DMS153 treated with DMSO at 0.1 percent for 48 hours (cell line): ENCODE data around the gene BAIAP3.
A peak's percentile ranks its signal among the peaks of the same experiment; 100 is the strongest.

Source experiments
- DNase-seq: peaks from one replicate; lab custom pipeline; 2025; ENCODE audit not compliant: unreplicated experiment; lab: John Stamatoyannopoulos, UW

Gene BAIAP3

GRCh38 chr16:1362807-1363206 lies 29.4 kb downstream of the BAIAP3 start:
- no peak for DNase-seq

DNA sequence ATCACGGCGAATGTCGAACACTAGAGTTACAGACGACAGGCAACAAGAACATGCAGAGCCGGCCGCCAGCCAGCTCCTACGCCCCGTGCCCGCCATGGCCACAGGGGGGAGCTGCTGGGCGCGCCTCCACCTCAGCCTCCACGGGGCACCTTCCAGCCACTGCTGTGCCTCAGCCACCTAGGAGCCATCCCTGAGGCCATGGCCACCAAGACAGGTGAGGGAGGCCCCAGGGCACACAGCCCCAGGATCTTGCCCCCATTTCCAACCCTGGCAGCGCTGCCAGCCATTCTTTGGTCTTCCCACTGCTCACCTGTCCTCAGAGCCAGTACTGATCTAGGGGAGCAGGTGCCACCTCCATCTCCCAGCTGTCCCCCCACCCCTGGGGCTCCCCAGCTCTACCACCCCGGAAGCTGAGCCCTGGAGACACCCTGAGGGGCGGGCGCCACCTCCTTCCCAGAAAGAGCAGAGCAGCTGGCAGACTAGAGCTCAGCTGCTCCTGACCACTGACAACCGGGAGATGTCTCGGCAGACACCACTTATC lies 30.1 kb downstream of the BAIAP3 start:
- DNase-seq = peak; percentile 17

DNA sequence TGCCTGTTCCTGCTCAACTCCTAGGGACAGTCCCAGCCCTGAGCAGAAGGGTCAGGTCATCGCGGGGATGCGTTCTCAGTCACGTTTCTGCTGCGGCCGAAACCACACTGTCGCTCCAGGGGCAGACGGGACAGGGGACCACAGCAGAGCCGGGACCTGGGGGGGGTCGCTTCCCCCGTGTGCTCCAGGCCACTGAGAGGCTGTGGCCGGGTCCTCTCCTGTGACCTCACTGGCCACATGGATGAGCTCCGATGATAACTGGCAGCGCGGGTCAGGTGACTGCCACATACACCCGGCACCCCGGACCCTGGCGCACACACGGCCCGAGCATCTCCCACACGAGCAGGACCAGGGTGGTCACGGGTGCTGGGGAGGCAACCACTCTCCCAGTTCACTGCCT lies 31.1 kb downstream of the BAIAP3 start:
- no peak for DNase-seq

DNA sequence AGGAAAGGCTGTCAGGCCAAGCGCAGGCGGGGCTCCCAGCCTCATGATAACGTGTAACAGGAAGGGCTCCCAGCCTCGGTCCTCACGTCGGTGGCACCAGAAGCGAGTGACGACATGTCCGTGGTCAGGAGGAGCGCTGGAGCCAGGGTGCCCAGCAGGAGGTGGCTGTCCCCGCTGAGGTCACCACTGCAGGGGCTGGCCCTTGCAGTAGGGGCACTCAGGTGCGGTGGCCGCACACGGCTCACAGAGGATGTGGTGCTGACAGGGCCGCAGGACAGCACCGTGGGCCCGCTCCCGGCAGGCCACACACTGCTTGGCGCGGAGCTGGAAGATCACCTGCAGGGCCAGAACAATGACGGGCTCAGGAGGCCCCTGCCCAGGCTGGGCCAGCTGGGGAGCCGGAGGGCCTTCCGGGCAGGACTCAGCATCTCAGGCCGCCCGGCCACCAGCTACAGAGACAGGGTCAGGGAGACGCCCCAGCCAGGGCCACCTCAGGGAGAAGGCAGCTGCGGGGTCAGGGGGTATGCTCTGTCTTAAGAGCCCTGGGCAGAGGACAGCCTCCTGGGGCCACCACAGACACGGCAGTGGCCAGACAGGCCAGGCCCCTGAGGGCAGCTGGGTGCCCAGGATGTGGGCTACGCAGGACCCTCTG lies 32.7 kb downstream of the BAIAP3 start:
- no peak for DNase-seq

GRCh38 chr16:1366712-1367299 lies 33.4 kb downstream of the BAIAP3 start:
- DNase-seq = peak; percentile 22

DNA sequence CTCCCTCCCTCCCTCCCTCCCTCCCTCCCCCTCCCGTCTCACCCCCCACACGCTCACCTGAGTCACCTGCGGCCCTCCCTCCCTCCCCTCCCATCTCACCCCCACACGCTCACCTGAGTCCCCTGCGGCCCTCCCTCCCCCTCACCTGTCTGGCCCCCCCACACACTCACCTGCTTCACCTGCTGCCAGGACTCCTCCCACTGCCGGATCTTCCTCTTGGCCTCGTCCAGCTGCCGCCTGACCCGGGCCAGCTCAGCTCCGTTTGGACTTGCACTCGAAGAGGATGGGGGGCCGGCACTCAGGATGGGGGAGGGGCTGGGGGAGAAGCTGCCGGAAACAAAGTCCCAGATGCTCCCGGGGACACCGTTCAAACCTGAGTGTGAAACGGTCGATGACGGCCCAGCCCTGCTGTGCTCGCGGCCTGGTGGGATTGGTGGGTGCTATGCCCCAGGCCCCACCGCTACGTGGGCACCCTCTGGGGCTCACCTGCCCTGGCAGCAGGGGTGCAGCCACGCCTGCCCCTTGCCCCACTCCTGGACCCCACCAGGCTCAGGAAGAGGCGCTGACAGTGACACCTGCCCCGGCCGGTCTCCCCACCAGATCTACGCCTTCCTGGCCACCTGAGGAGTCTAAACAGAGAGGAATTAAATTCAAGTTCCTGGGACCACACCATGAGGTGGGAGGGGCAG lies 34.2 kb downstream of the BAIAP3 start:
- peak; percentile 12 for DNase-seq

GRCh38 chr16:1371054-1371978 lies 37.9 kb downstream of the BAIAP3 start:
- no peak for DNase-seq

GRCh38 chr16:1372292-1372950 lies 39.0 kb downstream of the BAIAP3 start:
- no peak for DNase-seq

GRCh38 chr16:1374418-1375297 lies 41.2 kb downstream of the BAIAP3 start:
- DNase-seq = no peak

GRCh38 chr16:1375298-1375640 lies 41.8 kb downstream of the BAIAP3 start:
- no peak for DNase-seq

DNA sequence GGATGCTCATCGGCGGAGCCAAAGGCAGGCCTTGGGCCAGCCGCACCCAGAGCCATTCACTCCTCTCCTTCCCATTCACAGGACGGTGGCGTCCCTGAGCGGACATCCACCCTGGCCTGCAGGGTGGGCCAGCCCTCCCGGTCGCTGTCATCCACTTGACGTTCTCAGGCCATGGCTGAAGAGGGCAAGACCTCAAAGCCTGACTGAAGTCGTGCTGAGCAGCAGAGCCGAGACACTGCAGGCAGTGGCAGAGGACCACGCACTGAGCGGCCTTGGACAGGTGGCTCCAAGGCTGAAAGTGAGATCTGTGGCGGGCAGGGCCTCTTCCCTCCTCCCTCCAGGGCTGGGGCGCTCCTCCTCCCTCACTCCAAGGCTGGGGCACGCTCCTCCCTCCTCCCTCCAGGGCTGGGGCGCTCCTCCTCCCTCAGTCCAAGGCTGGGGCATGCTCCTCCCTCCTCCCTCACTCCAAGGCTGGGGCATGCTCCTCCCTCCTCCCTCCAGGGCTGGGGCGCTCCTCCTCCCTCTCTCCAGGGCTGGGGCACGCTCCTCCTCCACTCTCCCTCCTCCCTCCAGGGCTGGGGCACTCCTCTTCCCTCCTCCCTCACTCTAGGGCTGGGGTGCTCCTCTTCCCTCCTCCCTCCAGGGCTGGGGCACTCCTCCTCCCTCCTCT lies 42.4 kb downstream of the BAIAP3 start:
- no peak for DNase-seq

GRCh38 chr16:1377406-1378010 lies 44.1 kb downstream of the BAIAP3 start:
- no peak for DNase-seq

DNA sequence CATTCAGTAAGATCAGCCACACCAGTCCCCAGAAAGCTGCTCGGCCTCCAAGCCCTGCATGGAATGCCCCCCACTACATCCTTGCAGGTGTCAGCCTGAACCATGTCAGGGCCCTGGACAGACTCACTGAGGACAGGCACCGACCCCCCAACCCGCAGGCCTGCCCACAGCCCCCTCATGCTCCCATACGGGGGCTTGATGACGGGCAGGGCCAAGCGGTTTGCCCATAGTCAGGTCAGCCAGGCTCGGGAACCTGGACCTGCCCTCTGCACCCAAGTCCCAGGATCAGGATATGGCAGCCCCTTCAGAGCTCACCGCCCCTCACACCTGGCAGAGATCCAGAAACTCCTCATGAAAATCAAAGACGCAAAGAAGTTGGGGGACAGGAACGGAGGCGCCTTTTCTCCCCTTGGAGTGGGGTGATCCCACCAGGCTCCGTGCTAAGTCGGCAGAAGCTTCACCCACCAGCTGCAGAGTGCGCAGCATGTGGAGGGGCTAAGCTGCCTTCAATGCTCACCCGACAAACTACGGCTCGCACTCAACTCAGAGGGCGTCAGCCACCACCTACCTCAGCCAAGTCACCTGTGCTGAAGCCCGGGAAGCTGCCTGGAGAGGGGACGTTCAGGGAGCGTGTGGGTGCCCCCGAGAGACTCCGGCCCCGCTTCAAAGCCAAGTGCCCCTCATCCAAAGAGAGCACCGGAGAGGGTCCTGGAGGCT lies 44.8 kb downstream of the BAIAP3 start:
- DNase-seq = no peak

- DNase-seq = no peak
These were observed 45.4 kb downstream of the BAIAP3 start for GRCh38 chr16:1378804-1379303.

DNA sequence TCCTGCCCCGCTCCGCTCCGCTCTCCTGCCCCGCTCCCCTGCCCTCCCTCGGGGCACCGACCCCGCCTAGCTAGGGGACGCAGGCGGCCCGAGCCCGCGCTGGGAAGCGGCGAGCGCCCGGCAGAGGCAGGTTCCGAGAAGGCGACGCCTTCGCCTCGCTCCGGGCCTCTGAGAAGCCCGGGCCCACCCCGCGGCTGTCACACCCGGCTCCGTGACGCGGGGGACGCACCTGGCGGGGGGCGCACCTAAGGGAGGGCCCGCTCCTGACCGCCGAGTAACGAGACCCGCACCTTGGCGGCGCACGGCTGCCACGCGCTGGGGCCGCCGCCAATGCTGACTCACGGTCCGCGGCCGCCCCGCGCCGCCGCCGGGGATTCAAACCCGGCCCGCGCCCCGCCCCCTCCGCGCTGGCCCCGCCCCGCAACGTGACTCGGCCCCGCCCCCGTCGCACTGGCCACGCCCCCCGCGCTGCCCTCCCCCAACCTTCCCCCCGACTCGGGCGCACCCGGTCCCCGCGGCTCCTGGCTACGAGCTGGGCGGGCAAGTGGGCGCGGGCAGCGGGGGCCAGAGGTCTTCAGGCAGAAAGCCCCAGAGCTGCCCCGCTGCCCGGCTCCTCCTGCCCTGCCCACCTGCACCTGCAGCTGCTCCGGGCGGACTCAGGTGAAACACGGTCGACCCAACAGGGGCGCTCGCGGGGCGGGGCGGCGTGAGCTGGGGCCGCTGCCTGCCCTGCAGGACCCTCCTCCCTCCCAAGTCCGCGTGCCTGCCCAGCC lies 46.0 kb downstream of the BAIAP3 start:
- peak; percentile 21 for DNase-seq

GRCh38 chr16:1380195-1380594 lies 46.8 kb downstream of the BAIAP3 start:
- no peak for DNase-seq
